HEK293T (cell line): ENCODE data around the gene ITPRIP.

ENCODE experiments used
- CTBP1 ChIP-seq: fragments of 450-650 bp; IDR thresholded peaks from 2 replicates; pipeline ENCODE4 v1.6.1; 2016; ENCODE audit warnings: borderline replicate concordance
- FOXM1 ChIP-seq: fragments of 450-650 bp; IDR thresholded peaks from 2 replicates; pipeline ENCODE4 v1.6.1; 2017; ENCODE audit warnings: mild to moderate bottlenecking, borderline replicate concordance
- PKNOX1 ChIP-seq: fragments of 450-650 bp; IDR thresholded peaks from 2 replicates; pipeline ENCODE4 v1.6.1; 2016
- SP1 ChIP-seq: fragments of 450-650 bp; IDR thresholded peaks from 2 replicates; pipeline ENCODE4 v1.6.1; 2017
- ZNF384 ChIP-seq: fragments of 450-650 bp; IDR thresholded peaks from 2 replicates; pipeline ENCODE4 v1.6.1; 2016

DNA sequence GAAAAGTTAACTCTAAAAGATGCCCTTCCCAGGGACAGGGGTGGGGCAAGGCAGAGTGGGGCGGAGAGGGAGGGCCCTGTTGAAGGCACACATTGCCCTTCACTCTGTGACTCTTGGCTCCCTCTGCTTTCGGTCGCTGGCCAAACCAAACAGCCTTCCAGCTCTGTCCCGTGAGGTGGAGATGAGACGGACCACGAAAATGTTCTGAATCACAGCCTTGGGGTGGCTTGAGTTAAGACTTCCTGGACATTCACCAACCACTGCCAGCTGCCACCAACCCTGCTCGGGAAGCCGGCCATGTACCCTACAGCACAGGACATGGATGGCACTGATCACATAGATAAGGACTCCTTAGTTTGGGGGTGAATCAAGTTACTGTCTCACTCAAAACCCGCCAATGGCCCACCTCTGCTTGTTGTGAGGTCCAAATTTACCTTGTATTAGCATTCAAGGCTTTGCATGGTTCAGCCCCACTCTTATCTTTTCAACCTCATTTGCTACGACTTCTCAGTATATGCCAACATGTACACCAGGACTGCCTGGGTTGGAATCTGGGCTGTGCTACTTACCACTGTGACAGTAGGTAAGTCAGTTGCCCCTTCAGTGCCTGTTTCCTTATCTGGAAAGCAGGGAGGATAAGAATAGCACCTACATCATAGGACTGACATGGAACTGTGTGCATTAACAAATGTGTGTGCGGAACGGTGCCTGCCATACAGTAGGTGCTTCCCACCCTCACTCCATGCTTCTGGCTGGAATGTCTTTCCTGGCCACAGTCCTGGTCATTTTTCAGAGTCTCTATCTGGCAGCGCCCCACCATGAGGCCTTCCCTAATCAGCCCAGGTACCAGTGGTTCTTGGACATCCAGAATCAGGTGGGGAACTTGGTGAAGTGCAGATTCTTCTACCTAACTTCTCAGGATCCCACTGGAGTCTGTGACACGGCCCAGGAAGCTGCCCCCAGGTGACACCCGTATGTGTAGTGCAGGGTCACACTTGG, 28.0 kb downstream of the ITPRIP start:
- TF ChIP-seq PKNOX1: no peak
- no peak for TF ChIP-seq FOXM1
- no peak for TF ChIP-seq ZNF384
- TF ChIP-seq CTBP1: no peak
- no peak for TF ChIP-seq SP1
